H7 (cell line): Measurements from ENCODE around the gene PELO. TPM values are rescaled to one million over a fixed set of nuclear protein-coding genes. Genes with fewer than 3 reads are reported as not detected.

Source experiments
- DNase-seq: peaks from one replicate; pipeline ENCODE4 v3.0.0; 2012
- H3K27me3 ChIP-seq: 2 replicates; pipeline ENCODE4 v1.6.0; 2011; ENCODE audit warnings: mild to moderate bottlenecking, low read length; ENCODE audit not compliant: control insufficient read depth, insufficient read depth
- H3K36me3 ChIP-seq: replicated peaks from 2 replicates; pipeline ENCODE4 v1.5.1; 2011; ENCODE audit warnings: low read length; ENCODE audit not compliant: control insufficient read depth, insufficient read depth
- H3K4me3 ChIP-seq: 2 replicates; pipeline ENCODE4 v1.5.1; 2011; ENCODE audit warnings: low read depth, mild to moderate bottlenecking, control low read depth, low read length, moderate library complexity; ENCODE audit not compliant: insufficient read depth
- total RNA-seq: library from RNA; depleted of rRNA; stranded (reverse); fragments of >200 nt; shearing (Covaris generic); gene quantifications from 2 replicates; pipeline ENCODE4 v1.2.3, GENCODE V29; 2014

PELO gene
- total RNA-seq, 1 experiment from 2014 or later, result 27.6 TPM

GRCh38 chr5:52784737-52785136, 3.0 kb upstream of the PELO start:
- no peaks in the 10 kb centered on the region for H3K36me3 ChIP-seq
- H3K4me3 ChIP-seq, result no peak overlapping the region
- no peak for DNase-seq
- no peaks in the 10 kb centered on the region for H3K27me3 ChIP-seq

DNA sequence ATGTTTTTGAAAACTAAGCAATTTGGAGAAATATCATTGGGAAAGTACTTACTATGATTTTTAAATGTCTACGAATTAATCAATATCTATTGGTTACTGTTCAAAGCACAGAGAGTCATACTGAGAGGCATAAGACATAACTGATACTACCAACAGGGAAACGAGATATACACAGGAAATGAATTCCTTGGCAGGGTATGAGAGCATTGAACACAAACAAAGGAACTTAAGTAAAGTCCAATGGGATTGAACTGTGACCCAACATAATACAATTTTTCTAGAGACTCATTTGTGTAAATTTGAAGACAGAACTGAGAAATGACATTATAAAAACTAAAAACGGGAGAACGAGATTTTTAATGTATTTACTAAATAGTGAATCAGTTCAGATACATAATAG, 1.3 kb upstream of the PELO start:
- Histone ChIP-seq H3K27me3 (no peaks in the 10 kb centered on the region), H3K4me3 (no peak overlapping the region), H3K36me3 (no peaks in the 10 kb centered on the region)
- DNase-seq, result no peak

- Histone ChIP-seq H3K4me3 (peak overlapping the region; percentile 66), H3K36me3 (no peaks in the 10 kb centered on the region), H3K27me3 (no peaks in the 10 kb centered on the region)
- peak; percentile 24 for DNase-seq
Measured at GRCh38 chr5:52786949-52787599, 642 bp upstream of the PELO start.

GRCh38 chr5:52788505-52788821, 747 bp downstream of the PELO start:
- H3K36me3 ChIP-seq, result no peaks in the 10 kb centered on the region
- DNase-seq, result no peak
- H3K4me3 ChIP-seq, result peak overlapping the region; percentile 66
- no peaks in the 10 kb centered on the region for H3K27me3 ChIP-seq

DNA sequence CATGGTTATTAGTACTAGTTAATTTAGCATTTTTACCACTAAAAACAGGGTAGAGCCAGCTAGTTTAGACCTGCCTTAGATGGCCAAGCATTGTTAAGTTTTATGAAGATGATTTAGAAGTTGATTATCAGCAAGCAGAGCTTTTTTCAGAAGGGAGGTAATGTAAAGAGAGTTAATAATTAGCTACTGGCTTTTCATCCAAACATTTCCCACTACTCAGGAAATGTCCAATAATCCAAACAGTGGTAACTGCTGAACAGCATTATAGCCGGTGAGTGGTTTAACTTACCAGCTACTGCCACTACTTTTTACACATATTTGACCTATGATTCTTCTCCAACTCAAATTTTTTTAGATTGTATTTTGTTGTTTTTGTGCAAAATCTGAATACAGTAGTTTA, 1.7 kb downstream of the PELO start:
- Histone ChIP-seq H3K4me3 (no peak overlapping the region), H3K36me3 (no peaks in the 10 kb centered on the region), H3K27me3 (no peaks in the 10 kb centered on the region)
- no peak for DNase-seq

- Histone ChIP-seq H3K36me3 (no peaks in the 10 kb centered on the region), H3K4me3 (no peak overlapping the region), H3K27me3 (no peaks in the 10 kb centered on the region)
- no peak for DNase-seq
Measured at GRCh38 chr5:52789851-52790250, 2.1 kb downstream of the PELO start.

DNA sequence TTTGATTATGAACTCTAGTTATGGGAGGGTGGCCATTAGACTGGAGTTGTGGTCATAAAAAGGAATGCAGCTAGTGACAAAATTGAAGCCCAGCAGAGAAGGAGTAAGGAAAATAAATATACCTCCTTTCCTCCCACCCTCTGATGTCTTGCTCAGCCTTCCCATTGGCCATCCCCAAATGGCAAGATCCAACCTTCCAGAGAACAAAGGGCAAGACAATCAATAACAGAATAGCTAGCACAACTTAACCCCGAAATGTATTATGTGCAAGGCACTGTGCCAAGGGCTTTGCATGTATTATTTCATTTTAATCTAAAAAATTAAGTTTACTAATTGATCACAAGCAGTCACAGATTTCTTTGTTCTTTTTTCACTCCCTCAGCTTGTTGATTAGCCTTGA, 3.6 kb downstream of the PELO start:
- Histone ChIP-seq H3K27me3 (no peaks in the 10 kb centered on the region), H3K36me3 (no peaks in the 10 kb centered on the region), H3K4me3 (no peak overlapping the region)
- DNase-seq, result no peak

- no peaks in the 10 kb centered on the region for H3K36me3 ChIP-seq
- no peaks in the 10 kb centered on the region for H3K27me3 ChIP-seq
- no peak overlapping the region for H3K4me3 ChIP-seq
- no peak for DNase-seq
Measured at GRCh38 chr5:52794519-52794918, 6.8 kb downstream of the PELO start.

DNA sequence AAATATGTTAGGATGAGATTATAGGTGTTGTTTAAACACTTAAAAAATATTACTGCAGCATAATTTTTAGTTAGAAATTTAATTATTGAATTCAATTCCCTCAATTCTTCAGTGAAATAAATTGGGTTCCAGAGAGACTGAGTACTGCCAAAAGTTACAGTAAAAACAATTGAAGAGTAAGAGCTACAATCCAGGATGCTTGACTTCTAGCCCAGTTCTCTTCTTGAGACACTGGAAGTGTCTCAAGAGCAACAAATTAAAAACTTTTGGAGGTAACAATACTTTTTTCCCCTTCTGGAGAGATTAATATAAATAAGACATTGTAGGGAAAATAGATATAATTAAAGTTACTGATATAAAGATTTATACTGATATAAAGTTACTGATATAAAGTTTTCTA, 8.3 kb downstream of the PELO start:
- Histone ChIP-seq H3K4me3 (no peak overlapping the region), H3K36me3 (no peaks in the 10 kb centered on the region), H3K27me3 (no peaks in the 10 kb centered on the region)
- DNase-seq, result no peak

- DNase-seq, result no peak
- Histone ChIP-seq H3K36me3 (peaks cover 2% of the 10 kb centered on the region), H3K4me3 (no peak overlapping the region), H3K27me3 (no peaks in the 10 kb centered on the region)
Measured at GRCh38 chr5:52796516-52797103, 8.9 kb downstream of the PELO start.

- H3K27me3 ChIP-seq, result no peaks in the 10 kb centered on the region
- no peak for DNase-seq
- H3K36me3 ChIP-seq, result peaks cover 7% of the 10 kb centered on the region
- H3K4me3 ChIP-seq, result peak overlapping the region; percentile 68
Measured at GRCh38 chr5:52798938-52799337, 11.2 kb downstream of the PELO start.

DNA sequence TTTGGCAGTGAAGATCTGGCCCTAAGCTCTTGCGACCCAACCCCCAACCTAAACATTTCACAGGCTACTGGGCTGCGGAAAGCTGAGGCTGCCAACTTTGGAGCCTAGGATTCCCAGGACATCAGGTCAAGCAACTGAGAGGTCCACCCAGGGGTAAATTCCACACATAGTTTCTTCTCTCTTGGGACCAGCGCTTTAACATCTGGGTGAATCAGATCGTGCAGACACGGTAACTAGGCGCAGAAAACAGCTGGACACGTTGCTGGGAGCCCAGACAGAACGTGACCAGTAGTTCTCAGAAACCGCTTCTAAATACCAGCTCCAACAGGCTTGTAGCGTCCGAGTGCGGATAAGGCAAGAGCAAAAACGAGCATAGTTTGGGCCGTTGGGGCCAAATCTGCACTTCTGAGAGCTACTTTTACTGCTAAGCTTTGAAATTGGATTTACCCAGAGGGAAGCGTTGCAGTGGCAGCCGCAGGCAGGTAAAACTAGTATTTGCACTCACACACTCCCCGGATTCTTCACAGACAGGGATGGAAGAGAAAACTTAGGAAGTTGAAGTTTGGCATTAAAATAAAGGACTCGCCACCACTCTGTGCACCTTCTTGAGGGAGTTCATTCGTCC, 11.8 kb downstream of the PELO start:
- DNase-seq, result peak; percentile 36
- Histone ChIP-seq H3K36me3 (peaks cover 7% of the 10 kb centered on the region), H3K27me3 (no peaks in the 10 kb centered on the region), H3K4me3 (peak overlapping the region; percentile 68)

DNA sequence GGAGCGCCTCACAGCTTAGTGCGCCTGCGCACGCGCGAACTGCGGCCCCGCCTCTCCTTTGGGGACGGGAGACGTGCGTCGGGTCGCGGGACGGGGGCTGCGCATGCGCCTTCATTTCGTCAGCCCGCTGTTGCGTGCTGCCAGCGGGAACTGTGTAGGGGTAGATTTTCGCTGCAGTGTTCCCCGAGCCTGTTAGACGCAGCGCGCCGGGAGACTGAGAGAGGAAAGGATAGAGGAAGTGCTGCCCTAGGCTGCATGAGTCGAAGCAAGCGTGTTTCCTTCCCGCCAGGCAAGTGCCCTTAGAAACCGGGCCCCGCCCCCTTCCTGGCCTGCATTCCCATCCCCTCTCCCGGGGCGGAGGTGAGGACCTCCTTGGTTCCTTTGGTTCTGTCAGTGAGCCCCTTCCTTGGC, 12.3 kb downstream of the PELO start:
- no peaks in the 10 kb centered on the region for H3K27me3 ChIP-seq
- H3K4me3 ChIP-seq, result peak overlapping the region; percentile 68
- peaks cover 7% of the 10 kb centered on the region for H3K36me3 ChIP-seq
- DNase-seq, result peak; percentile 84

DNA sequence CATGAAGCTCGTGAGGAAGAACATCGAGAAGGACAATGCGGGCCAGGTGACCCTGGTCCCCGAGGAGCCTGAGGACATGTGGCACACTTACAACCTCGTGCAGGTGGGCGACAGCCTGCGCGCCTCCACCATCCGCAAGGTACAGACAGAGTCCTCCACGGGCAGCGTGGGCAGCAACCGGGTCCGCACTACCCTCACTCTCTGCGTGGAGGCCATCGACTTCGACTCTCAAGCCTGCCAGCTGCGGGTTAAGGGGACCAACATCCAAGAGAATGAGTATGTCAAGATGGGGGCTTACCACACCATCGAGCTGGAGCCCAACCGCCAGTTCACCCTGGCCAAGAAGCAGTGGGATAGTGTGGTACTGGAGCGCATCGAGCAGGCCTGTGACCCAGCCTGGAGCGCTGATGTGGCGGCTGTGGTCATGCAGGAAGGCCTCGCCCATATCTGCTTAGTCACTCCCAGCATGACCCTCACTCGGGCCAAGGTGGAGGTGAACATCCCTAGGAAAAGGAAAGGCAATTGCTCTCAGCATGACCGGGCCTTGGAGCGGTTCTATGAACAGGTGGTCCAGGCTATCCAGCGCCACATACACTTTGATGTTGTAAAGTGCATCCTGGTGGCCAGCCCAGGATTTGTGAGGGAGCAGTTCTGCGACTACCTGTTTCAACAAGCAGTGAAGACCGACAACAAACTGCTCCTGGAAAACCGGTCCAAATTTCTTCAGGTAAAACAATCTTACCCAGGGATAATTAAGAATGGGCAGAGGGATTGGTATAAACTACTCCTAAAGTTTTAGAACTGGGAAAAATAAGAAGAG, 12.9 kb downstream of the PELO start:
- Histone ChIP-seq H3K36me3 (peaks cover 7% of the 10 kb centered on the region), H3K27me3 (no peaks in the 10 kb centered on the region), H3K4me3 (peak overlapping the region; percentile 68)
- DNase-seq, result peak; percentile 39

DNA sequence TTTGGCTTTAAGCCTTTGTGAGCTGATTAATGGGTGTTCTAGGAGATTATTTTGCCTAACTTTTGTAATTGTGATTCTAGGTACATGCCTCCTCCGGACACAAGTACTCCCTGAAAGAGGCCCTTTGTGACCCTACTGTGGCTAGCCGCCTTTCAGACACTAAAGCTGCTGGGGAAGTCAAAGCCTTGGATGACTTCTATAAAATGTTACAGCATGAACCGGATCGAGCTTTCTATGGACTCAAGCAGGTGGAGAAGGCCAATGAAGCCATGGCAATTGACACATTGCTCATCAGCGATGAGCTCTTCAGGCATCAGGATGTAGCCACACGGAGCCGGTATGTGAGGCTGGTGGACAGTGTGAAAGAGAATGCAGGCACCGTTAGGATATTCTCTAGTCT, 13.6 kb downstream of the PELO start:
- no peak for DNase-seq
- peaks cover 7% of the 10 kb centered on the region for H3K36me3 ChIP-seq
- peak overlapping the region; percentile 68 for H3K4me3 ChIP-seq
- H3K27me3 ChIP-seq, result no peaks in the 10 kb centered on the region
